Endometrial microvascular endothelial cells (primary cell): ENCODE measurements around the gene CYB5B. TPM values are rescaled to one million over a fixed set of nuclear protein-coding genes. Genes with fewer than 3 reads are reported as not detected.

Experiments
- in situ Hi-C: cut with HindIII; loops from 2 replicates; pipeline ENCODE4 v1.10.0; 2017; ENCODE audit warnings: low sequenced_read_pairs, low pct_unique_long_range_greater_than_20kb; ENCODE audit errors: inconsistent ontology term
- total RNA-seq: library from RNA; depleted of rRNA; stranded (reverse); fragments of >200 nt; gene quantifications from one replicate; pipeline ENCODE4 v1.2.3, GENCODE V29; 2015; ENCODE audit errors: inconsistent ontology term

Gene CYB5B, protein sequence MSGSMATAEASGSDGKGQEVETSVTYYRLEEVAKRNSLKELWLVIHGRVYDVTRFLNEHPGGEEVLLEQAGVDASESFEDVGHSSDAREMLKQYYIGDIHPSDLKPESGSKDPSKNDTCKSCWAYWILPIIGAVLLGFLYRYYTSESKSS
- 71.3 TPM for total RNA-seq

DNA sequence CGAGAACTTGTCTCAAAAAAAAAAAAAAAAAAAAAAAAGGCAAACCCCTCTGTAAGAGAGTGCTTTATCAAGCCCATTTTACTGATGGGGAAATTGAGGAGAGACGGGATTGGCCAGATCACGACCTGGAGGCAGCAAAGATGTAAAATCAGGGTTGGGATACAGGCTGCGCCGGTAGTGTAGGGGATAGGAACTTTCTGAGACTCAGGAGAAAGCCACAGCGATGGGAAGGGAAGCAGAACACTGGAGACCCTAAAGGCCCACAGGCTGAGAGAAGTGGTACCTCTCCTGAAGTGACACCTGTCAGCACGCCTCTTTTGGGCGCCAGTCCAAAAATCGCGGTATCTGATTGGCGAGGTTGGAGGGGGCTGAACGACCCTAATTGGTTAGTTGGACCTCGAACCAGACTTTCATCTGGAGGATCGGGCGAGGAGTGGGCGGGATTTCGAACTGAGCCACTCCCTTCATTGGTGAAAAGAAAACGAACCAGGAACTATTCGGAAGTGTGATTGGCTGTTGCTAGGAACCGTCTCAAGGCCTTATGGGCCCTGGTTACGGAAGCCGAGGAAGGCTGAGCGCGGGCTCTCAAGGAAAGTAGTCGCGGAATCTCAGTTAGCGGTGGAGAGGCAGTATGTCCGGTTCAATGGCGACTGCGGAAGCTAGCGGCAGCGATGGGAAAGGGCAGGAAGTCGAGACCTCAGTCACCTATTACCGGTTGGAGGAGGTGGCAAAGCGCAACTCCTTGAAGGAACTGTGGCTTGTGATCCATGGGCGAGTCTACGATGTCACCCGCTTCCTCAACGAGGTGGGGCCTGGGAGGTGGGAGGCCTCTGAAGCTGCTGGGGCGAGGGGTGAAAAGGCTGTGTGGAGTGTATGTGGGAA lies at the start of gene CYB5B:
CYB5B (plus strand) TSS at position 567 of the 882 bp plus-strand sequence; CDS start at position 632, 65 bp downstream.
- in situ Hi-C loops = no loop called here

DNA sequence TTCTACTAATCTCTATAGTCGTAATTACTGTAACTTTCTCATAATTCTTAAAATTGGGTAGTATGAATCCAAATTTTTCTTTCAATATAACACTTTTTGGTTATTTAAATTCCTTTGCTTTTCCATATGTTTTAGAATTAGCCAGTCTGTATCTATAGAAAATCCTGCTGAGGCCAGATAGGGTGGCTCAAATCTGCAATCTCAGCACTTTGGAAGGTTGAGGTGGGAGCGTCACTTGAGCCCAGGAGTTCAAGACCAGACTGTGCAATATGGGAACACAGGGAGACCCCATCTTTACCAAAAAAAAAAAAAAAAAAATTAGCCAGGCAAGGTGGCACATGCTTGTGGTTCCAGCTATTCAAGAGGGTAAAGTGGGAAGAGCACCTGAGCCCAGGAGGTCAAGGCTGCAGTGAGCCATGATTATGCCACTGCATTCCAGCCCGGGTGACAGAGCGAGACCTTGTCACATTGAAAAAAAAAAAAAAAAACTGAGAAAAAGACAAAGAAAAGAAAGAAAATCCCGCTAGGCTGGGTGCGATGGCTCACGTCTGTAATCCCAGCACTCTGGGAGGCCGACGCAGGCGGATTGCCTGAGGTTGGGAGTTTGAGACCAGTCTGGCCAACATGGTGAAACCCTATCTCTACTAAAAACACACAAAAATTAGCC lies 47.9 kb upstream of the CYB5B start:
- in situ Hi-C loops = no loop called here

DNA sequence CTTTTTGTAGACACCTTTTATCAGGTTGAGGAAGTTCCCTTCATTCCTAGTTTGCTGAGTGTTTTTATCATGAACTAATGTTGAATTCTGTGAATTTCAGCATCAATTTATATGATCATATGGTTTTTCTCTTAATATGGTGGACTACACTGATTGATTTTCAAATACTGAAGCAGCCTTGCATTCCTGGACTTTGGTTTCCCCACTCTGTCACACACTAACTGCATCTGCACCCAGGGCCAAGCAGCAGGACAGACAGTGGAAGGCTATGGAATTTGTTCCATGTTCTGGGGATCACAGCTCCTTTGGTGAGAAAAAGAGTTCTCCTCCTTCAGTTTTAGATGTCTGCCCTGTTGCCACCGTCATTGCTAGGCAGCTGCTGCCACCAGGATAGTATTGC lies 46.4 kb upstream of the CYB5B start:
- in situ Hi-C loops = no loop called here

DNA sequence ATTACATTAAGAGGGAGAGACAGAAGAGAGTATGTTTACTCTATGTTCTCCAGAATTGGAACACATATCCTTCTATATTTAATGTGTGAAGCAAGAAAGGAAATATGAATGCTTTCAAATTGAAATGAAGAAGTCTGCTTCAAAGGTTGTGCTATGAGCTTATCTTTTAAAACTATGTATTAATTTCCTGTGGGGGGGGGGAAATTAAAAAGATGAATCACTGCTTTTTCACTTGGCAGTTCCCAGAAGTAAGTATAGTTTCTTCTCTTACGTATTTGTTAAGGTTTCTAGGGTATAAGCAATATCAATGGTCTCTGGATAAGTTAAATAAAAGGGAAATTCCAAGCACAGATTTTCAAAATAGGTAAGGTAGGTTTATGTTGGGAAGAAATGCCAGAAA lies 45.7 kb upstream of the CYB5B start:
- in situ Hi-C loops = no loop called here

DNA sequence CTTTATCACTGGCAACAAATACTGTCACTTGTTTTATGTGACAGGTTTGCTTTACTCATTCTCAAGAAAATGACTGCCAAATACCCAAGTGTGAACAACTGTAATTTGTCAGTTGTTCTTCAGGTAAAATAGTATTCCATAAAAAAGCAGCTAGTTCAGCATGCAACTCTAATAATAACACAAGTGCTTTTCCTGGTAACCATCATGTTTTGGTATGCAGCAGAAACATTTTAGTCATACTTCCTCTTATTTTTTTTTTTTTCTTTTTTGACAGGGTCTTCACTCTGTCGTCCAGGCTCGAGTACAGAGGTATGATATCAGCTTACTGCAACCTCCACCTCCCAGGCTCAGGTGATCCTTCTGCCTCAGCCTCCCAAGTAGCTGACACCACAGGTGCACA lies 43.2 kb upstream of the CYB5B start:
- in situ Hi-C loops = no loop called here

DNA sequence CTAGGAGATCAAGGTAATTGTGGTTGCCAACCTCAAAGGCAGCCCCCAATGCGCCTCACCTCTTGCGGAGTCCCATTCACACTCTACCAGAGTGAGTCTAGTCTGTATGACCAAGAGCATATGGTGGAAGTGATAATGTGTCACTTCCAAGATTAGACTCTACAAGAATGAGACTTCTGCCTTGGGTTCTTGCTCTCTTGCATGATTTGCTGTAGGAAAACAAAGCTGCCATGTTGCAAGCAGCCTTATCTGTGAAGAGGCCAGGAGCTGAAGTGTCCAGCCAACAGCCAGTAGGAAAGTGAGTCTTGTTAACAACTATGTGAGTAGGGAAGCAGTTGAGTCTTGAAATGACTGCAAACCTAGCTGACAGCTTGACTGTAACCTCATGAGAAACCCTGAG lies 42.0 kb upstream of the CYB5B start:
- in situ Hi-C loops = no loop called here

DNA sequence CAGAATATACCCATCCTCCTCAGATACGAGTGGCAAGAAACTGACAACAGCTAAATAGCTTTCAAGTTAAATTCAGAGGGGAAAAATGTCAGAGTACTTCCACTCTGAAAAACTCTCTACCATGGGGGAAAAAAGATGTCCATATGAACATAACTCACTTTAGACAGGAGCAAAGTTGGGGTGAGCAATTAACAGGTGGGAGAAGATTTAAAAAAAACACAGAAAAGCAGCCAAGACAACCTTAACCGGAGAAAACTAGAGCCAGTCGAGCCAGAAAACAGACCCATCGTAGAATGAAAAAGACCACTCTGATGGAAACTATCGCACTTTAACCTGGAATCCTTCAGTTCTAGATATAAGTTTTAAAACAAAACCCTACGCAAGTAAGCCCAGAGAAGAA lies 39.4 kb upstream of the CYB5B start:
- in situ Hi-C loops = no loop called here

DNA sequence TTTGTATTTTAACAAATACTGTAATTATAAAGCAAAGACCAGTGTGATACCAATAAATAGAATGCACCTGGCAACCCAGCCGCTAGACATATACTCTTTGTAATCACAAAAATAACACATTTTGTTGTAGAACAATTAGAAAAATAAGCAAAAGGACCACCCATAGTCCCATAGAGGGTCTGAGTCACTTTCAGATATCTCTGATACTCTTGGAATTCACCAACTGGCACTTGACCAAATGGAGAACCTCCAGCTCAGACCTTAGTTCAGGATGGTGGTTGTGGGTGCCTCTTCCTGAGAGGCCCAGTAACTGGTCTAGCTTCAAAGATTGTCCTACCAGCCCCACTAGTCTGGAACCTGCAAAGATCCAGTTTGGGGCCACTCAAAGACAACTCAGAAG lies 37.8 kb upstream of the CYB5B start:
- in situ Hi-C loops = no loop called here

DNA sequence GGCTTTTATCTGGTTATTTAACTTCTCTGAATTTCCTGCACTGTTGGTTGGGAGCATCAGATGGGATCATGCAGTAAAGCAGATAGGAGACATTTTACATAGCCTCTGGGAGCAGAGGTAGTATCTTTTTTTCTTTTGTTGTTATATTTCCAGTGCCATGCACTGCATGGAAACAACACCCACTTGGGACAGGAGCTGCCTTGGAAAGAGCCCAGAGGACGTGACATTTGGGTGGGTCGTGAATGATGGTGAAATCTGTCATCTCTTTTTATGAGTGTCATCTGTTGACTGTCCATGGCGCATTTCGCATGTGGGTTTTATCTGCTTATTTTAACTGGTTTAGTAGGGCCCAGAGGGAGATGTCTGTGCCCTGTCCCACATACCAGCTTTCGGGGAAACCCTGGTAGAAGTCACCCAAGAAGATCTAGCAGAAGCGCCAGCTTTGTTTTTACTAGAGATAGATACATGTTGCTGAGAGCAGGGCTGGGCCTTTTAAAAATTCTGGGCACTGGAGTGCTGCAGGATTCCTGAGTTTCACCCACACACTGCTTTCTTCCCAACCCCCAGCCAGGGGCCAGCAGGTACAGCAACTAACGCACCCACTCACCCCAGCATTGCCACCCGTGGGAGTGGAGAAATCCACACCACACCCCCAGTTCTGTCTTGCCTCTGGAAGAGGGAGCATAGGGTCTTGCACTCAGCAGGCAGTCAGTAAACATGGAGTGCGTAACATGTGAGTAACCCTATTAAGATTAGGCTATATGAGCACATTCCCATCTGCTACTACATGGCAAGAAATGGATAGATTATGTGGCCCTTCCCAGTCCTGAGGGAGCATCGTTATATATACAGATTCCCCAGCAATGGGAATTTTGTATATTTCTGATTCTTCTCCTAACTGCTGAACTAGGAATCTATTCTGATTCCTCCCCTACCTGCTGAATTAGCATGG lies 30.2 kb upstream of the CYB5B start:
- in situ Hi-C loops = no loop called here

DNA sequence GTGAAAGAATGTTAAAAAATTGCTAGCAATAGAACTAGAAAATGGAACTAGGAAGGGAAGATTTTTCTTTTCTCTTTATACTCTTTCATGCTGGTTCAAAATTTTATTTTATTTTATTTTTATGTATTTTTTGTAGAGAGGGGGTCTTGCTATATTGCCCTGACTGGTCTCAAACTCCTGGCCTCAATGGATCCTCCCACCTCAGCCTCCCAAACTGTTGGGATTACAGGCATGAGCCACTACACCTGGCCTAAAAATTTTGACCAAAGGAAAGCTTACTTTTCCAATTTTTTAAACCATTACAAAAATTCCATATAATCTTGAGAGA lies 28.6 kb upstream of the CYB5B start:
- in situ Hi-C loops = no loop called here

DNA sequence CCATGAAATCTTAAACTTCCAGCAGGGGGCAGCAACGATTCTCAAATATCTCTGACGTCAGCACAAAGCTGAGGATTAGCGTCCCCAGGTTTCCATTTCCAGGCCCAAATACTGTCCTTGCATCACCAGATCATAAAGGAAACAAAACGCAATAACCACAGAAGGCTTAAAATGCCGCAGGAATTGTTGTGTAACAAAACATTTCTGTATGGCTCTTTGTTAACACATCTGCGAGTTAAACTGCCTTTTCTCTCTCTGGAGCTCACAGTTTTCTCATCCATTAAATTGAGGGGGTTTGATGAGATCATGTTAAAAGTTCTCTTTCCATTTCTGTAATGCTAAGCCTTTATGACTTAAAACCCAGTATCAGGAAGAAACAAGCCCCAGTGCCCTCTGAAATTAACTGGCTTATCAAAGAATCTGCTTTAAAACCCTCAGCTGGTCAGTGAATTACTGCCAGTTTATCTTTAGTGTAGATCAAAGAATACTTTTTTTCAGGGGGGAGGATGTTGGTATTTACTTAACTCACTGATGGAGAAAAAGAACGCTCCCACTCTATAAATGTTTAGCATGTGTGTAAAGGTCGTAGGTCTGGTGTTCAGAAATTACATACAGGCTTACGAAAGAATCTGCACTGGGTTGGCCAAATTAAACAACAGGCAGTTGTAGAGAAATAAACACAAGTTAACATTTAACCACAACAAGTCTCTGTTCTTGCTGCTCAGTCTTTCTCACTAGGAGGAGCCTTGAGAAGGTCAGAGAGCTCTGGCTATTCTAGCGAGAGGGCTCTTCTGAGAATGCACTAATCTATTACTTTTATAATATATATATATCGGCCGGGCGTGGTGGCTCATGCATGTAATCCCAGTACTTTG lies 28.0 kb upstream of the CYB5B start:
- in situ Hi-C loops = no loop called here

DNA sequence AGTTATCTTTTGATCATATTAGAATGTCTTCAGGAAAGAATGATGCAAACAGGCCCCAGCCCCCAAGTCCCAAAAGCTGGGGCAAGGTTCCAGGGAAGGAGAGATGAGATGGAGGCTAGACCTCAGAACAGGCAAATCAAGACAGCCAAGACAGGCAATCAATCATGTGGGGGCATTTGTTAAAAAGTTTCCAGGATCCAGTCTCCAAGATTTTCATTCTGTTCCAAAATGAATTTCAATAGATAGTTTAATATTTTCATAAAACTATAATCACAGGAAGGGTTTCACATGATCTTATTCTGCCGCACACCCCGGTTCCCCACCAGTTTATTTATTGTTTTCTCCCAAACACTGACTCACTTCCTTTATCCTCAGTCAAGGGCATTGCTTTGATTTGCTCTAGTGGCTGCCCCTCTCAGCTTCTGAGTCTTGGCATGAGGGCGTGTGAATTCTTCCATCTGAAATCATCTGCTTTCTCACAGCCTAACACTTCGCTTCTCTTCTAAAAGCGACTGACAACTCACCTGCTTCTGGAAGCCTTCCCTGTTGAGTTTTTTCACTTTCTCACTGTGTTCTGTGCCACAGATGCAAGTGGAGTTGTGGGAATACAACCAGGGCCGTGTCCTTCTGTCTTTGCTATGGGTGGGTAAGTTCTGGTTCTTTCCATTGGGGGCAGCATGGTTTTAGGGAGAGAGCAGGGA lies 26.4 kb upstream of the CYB5B start:
- in situ Hi-C loops = no loop called here

DNA sequence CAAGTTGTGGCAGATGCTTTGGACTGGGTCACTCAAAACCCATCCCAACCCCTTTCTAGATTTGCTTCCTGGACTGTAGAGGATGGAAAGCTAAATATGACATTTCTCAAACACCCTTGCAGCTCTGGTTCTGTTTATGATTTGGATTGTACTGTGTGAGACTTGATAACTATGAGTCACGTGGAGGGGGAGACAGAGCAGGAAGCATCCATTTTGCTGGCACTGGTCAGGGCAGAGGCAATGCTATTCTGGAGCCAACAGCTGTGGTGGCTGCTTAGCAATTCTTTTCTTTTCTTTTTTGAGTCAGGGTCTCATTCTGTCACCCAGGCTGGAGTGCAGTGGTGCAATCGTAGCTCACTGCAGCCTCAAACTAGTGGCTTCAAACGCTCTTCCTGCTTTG lies 25.1 kb upstream of the CYB5B start:
- in situ Hi-C loops = no loop called here

DNA sequence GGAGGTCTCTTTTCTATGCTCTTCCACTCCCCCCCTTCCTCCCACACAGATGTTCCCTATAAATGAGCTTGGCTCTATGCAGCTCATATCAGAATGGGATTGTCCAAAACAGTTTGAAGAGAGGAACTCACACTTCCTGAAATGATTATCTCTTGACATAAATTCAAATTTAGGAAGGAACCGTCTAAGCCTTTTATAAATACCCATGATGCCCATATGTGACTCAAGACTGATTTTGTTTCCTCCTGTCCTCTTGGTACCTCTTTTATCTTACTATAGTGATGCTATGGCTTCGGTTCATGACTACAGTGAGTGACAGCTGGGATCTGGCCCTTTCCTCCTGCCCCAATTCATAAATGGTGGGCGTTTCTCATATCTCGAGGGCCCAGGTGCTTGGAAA lies 22.0 kb upstream of the CYB5B start:
- in situ Hi-C loops = no loop called here

DNA sequence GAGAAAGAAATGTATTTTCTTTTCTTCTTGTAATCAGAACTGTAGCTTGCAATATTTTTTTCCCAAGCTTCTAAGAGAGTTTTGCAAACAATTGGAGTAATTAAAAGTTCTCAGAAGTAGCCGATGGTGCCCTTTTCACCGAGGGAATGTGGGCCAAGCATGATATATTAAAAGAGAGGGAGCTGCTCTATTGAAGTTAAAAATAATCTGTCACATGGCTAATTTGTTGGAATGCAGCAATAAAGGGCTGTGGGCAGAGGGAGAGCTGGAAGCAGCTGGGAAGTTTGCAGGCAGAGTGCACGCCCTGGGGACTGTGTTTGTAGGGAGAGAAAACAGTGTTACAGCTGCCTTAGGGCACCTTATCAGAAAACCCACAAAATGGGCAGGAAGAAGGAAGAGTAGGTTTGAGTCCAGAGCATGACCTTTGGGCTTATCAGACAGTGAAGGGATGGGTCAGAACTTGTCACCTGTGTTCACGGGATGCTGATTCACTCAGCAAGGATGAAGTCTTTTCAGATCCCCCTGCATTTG lies 20.1 kb upstream of the CYB5B start:
- in situ Hi-C loops = no loop called here

DNA sequence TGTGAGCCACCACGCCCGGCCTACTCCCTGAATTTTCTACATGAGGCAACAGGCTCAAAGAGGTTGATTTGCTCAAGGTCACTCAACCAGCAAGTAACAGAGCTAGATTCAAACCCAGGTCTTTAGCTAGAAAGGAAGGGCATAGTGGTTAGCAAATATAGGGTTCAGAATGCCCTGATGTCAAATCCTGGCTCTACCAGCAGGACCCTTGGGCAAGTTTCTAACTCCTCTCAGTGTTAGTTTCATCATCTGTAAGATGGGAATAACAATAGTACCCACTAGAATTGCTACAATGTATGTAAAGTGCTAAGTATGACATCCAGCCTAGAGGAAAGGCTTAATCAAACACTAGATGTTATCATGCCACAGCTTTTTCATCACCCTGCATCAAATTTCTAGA lies 19.1 kb upstream of the CYB5B start:
- in situ Hi-C loops = no loop called here

DNA sequence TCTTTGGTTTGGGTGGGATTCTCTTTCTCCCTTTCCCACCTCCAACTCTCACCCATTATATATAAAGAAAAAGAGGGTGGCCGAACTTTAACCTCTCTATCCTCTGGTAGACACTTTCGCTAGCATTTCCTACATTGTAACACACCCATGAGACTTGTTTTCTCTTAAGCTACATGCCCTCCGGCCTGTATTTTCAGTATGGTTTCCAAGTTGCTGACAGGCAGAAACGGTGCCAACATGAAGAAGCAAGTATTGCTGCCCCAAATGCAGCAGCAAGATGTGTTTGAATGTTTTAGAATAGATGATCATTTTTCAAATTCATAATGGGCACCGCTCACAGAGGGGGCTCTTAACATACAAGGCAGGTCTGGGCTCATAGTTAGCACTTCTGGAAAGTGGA lies 18.7 kb upstream of the CYB5B start:
- in situ Hi-C loops = no loop called here
